Stimulated activated naive CD4-positive, alpha-beta T cell (primary cell): ENCODE data around the gene ZFP36L2.
"Not testable (repeated sequence)": the region's sequence is repeated elsewhere in the genome, so short reads cannot be mapped to it uniquely, and the experiment has no call there.

Experiments
- DNase-seq, 6 experiments: peaks; one replicate each; lab custom pipeline; 2025; lab: John Stamatoyannopoulos, UW

Gene ZFP36L2

DNA sequence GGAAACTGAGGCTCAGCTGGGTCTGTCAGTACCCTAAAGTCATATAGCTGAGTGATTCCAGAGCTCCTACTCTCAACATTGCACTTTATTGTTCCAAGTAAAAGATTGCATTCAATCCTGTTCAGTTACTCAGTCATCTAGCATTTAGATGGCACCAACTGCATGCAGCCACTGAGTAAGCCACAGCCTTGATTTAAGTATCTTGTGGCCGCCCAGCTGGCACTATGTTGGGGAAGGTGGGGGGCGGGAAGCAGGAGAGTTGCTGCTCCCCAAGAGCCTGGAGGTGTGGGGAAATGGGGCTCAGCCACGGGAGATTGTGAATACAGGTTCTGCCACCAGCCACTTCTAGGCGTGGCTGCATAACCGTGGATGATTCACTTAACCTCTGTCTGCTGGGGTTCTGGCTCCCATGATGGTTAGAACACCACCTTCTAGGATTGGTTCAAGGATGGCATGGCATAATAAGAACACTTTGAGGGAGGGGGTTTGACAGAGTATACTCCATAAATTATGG lies 17.1 kb downstream of the ZFP36L2 start:
- DNase-seq: no peak

DNA sequence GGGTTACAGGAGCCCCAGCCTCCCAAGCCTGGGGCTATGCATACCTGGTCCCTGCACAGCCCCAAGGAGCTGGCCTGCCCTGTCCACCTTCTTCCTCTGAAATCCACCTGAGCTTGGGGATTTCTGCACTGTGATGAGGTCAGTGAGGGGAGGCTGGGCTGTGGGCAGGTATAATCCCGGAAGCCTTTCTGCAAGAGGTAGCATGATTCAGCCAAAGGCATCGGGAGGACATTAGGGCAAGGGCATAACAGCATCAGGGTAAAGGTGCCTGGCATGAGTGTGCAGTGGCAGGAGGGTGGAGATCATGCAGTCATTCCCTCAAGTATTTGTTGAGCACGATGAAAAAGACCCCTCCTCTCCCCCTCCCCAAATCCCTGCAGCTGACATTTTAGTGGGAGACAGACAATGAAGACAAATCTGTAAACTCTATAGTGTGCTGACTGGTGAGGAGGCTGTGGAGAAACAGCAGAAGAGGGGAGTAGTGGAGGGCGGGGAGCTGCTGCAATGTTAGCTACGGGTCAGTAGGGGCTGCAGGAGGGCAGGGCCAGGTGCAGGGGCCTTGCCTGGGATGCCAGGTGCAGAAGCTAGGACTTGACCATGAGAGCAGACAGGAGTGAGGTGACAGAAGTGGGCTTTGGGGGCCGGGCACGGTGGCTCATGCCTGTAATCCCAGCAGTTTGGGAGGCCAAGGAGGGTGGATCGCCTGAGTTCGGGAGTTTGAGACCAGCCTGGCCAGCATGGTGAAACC lies 18.7 kb downstream of the ZFP36L2 start:
- no peak for DNase-seq

DNA sequence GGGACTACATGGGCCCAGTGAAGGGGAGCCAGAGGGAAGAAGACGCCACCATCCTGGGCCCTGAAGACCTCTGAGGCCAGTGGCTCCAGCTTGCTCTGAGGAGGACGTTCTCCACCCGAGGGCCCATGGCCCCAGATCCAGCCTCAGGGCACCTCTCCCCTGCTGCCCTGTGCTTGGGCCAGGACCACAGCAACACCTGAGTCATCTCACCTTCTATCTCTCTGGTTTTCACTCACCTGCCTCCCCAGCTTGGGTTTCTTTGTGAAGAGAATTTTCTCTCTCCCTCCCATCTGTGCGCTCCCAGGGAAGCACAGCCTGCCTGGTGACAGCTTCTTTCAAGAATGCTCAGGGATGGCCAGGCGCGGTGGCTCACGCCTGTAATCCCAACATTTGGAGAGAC lies 19.8 kb downstream of the ZFP36L2 start:
- no peak for DNase-seq

DNA sequence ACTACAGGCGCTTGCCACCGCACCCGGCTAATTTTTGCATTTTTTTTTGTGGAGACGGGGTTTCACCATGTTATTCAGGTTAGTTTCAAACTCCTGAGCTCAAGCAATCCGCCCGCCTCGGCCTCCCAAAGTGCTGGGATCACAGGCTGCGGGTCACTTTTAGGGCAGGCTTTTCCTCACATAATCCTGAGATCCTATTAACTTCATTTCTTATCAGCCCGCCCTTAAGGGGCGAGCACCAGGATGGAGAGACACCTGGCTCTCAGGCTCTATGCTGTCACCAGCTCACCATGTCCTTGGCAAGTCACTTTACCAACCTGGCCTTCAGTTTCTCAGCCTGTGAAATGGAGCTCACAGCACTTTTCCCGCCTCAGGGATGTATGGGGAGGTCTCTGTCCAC lies 23.0 kb downstream of the ZFP36L2 start:
- no peak for DNase-seq

DNA sequence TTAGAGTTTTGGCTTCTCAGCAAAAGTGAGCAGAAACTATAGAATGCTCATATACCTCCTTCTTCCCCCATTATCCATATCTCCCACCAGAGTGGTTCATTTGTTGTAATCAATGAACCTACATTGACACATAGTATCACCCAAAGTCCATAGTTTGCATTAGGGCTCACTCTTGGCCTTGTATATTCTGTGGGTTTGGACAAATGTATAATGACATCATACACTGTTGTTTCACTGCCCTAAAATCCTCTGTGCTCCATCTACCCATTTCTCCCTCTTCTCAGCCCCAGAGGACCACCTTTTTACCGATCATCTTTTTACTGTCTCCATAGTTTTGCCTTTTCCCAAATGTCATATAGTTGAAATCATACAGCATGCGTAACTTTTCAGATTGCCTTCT lies 24.1 kb downstream of the ZFP36L2 start:
- DNase-seq: no peak

DNA sequence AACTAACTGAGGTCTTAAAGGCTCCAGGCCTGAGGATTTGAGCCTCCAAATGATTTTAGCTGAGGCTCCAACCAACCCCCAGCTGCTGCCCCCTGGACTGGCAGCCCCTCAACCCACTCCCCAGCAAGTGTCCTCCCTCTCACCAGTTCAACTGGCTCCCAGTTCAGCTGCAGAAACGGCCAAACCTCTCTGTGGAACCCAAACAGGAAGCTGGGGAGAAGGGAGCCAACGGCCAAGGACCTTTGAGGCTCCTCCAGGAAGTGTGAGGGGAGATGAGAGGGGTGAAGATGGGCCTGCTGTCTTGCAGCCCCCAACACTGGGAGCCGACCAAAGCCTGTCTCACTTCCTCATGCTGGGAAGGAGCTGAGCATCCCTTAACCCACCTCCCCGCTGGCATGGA lies 24.9 kb downstream of the ZFP36L2 start:
- DNase-seq: no peak

DNA sequence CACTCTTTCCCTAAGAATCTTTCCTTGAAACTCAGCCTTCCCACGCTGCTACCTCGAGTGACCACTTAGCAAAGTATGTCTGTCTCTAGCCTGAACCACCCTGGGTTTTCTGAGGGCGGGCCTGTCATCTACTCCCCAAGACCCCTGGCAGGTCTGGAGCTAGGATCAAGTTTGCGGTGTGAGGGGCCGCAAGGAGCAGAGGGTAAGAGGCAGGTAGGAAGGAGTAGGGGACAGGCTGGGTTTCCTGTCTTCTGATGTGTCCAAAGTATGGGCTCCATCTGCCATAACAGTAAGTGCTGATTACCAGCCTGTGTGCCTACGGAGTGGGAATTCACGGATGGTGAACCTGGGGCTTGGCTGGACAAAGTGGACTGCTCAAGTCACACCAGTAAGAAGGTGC lies 25.4 kb downstream of the ZFP36L2 start:
- no peak for DNase-seq

DNA sequence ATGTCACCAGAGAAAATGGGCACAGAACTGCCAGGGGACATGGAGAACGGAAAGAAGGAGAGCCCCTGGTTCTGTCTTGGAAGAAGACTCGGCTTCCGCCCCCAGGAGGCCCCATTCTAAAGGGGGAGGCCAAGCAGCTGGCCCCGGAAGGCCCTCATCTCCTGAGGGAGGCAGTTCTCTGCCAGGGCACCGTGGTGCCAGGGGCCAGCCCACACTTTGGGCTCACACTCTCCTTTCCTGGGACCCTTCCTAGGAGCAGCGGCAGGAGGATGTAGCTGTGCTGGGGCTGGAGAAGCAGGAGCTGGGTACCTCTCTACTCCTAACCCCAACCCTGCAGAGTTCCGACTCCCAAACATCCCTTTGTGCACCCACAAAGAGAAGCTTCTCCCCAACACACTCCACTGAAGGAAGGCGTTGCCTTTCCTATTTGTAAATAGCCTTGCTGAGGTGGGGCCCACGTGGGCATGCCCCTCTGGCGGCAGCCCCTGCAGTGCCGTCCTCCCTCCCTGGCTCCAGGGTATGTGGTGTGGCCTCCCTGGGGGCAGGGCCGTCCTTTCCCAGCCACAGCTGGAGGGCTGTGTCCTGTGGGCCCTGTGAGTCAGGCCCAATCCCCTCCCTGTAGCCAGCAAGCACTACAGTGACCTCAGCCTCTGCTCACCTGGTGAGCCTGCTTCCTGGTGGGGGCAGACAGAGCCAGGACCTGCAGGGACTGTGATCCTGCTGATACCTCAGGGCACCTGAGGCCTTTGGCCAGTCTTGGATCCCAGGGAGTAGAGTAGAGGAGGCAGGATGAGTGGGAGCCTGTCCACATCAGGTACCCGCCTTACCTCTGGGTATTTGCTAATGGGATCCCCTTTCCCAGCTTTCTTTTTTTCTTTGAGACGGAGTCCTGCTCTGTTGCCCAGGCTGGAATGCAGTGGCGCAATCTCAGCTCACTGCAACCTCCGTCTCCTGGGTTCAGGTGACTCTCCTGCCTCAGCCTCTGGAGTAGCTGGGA lies 26.6 kb downstream of the ZFP36L2 start:
- DNase-seq: no peak

DNA sequence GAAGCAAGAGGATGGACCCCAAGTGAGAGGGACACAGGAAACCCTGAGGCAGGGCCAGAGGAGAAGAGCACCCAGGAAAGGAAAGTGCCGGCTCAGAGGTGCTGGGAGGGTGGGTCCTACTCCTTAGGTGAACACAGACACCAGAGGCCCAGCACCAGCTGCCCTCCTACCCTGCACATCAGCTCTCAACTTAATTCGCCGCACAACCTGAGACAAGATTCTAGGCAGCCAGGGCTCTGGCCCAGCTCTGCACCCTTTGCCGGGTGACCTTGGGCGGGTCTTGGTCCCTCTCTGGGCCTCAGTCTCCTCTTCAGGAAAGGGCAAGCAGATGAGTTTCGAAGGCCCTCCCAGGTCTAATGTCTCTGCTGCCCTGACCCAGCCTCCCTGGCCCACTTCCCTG lies 28.1 kb downstream of the ZFP36L2 start:
- no peak for DNase-seq

DNA sequence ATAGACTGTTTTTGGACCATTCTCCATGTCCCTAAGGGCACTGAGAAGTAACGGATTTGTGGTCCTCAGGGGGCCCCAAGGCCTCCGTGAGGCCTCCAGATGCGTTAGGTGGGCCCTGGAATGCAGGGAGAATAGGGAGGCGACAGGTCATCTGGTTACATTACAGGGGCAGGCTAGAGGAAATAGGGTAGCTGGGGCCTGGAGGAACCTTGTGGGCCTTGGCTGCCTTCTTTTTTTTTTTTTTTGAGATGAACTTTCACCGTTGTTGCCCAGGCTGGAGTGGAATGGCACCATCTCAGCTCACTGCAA lies 28.9 kb downstream of the ZFP36L2 start:
- DNase-seq: no peak

DNA sequence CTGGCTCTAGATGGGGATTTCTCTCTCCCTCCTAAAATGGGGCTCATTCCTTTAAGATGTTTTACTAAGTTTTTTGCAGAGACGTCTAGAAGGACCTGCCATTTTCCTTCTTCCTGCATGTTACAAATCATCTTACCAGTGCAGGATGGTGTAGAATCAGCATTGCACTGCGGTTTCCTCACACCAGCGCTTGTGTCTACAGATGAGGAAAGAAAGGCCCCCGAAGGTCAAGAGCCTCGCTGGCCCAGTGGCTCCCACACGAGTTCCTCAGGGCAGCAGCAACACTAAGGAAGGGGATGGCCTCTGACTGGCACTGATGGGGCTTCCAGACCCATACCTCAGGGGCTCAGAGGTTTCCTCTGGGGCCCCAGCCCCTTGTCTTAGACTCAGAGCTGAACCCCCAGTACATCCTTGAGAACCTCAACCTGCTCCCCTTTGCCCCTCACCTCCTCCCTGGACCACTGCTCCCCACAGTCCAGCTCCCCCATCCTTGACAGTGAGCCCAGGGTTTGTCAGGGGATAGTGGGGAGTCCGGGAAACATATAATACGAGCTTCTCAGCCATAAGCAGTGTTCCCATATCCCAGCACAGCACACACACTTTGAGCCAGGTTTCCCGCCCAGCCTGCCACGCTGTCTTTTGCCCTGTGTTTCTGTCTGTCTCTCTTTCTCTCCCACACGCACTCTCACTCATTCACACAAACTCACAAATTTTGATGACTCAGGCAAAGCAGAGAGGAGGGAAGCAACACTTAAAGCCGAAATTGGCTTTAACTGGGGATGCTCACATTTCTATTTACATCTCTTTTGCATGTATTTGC lies 29.4 kb downstream of the ZFP36L2 start:
- DNase-seq: no peak

DNA sequence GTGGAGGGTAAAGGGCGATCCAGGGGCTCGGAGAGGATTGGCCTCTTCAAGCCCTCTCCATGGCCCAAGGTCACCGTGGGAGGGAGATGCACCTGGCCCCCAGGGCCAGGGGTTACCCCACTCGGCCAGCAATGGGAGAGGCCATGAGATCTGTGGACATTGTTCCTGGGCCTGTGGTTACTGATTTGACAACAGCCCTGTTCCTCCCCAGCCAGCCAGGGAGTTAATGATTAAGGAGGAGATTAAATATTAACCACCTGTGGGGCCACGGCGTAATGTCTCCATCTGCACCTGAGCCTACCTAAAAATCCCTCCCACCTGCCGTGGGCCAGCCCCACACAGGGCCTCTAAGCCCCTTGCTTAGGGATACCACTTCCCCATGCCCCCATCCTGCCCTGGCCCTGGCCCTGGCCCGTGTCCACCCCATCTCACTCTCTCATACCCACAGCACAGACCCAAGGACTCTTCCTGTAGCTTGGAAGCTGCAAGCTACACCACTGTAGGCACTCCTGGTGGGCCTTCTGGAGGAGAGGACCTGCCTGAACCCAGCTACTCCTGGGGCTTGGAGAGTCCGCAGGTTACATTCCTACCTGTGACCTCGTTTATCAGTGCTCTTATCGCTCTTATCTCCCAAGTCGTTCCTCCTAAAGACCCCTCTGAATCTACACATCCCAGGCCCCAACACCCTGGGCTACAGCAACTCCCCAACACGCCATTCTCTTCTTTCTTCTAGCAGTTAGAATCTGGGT lies 32.1 kb downstream of the ZFP36L2 start:
- no peak for DNase-seq

DNA sequence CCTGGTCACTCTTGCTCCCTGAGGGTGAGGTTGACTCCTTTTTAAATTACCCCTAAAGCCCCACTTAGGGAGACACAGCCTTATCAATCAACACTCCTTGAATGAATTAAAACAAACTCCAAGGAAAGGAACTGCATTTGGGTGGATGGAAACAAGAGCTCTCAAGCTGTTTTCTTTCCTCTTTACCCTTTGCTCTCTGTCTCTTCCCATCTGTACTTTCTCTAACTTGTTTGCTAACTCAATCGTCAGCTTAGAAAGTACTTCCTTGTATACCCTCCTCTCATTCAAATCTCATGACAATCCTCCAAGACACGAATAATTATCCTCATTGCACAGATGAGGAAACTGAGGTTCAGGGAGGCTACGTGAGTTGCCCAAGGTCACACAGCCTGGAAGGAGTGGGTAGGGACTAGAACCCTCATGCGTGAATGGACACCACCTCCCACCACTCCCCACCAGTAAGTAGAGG lies 32.7 kb downstream of the ZFP36L2 start:
- DNase-seq: no peak

DNA sequence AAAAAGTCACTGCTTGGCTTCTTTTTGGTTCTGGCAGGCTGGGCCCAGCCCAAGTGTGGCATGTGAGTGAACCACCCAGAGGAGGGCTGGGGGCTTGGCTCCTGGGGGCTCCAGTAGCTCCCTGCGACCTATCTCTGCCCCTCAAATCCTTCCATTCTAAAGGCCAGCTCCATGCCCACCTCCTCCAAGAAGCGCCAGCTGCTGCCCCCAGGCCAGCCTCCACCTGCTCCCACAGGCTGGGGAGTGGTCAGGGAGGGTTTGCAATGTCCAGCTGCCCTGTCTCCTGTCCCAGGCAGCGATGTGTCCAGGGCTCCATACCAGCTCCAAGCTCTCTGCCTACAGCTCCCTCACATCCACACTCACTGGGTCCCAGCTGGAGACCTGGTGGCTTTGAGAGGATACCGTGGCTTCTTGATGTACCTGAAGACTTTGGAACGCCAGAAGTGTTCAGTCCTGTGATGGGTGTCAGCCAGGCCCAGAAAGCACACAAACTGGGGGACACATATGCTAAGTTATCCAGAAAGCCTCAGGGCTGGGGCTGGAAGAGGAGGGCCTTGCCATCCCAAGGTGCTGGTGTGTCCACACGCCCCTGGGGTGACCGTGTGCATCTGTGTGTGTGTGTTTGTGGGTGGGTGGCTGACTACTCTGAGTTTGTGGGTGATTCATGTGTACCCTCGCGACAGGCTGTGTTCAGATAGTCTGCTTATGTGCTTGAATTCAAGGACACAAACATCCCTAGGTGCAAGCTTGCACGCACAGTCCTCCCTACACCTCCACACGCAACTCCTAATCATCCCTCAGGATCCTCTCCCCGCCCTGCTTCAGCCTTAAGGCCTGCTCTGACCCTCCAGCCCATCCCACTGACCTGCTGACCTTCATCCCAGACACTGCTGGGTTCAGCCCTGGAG lies 33.4 kb downstream of the ZFP36L2 start:
- no peak for DNase-seq

DNA sequence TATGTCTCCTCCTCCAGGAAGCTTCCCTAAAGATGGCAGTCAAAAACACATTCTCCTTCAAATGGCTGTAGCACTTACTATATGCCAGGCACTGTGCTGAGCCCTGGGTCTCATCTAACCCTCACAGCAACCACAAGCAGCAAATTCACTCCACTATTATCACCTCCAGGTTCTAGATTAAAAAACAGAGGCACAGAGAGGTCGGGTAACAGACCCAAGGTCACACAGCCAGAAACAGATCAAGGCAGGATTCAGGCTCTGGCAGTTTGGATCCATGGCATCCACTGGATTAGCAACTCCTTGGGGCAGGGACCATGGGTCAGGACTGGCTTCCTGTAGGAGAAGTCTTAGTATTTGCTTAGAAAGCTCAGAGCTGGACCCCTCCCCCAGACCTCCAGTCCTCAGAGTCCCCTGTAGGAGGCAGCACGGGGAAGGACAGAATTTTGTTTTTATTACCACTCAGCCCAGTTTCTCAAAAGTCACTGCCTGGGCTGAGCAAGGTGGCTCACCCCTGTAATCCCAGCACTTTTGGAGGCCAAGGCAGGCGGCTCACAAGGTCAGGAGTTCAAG lies 34.4 kb downstream of the ZFP36L2 start:
- peak in 2 of 6 experiments; percentile 25 to 26 for DNase-seq

DNA sequence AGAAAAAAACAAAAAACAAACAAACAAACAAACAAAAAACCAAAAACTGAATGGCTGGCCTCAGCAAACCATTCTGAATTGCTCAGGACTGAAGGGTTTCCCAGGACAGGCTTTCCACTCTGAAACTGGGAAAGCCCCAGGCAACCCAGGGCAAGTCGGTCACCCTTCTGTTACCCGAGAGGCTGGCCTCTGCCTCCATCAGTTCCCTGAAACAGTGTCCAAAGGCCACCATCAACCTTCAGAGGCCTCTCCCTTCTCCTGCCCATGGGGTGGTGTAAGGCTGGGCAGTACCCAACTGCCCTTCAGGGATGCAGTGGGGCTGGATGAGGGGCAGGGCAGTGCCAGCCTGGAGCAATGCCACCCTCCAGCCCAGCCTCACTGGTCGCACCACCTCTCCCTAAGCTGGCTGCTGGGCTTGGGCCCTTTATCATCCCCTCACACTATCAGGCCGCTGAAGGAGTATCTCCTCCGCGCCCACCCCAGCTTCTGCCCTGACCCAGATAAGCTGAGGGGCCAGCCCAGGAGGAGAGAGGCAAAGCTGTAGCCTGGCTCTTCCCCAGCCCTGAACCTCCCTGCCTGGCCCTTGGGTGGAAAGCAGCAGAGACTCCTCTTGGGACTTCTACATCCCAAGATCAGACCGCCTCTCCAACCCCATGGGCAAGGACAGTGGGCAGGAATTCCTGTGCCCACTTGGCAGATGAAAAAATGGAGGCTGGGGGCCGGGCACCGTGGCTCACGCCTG lies 35.9 kb downstream of the ZFP36L2 start:
- no peak for DNase-seq

DNA sequence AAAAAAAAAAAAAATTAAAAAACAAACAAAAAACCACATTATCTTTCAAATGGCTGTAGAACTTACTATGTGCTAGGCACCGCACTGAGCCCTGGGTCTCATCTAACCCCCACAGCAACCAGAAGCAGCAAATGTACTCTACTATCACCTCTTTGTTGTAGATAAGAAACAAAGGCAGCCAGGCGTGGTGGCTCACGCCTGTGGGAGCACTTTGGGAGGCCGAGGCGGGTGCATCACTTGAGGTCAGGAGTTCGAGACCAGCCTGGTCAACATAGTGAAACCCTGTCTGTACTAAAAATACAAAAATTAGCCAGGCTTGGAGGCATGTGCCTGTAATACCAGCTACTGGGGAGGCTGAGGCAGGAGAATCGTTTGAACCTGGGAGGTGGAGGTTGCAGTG lies 36.5 kb downstream of the ZFP36L2 start:
- DNase-seq: not testable (repeated sequence)

DNA sequence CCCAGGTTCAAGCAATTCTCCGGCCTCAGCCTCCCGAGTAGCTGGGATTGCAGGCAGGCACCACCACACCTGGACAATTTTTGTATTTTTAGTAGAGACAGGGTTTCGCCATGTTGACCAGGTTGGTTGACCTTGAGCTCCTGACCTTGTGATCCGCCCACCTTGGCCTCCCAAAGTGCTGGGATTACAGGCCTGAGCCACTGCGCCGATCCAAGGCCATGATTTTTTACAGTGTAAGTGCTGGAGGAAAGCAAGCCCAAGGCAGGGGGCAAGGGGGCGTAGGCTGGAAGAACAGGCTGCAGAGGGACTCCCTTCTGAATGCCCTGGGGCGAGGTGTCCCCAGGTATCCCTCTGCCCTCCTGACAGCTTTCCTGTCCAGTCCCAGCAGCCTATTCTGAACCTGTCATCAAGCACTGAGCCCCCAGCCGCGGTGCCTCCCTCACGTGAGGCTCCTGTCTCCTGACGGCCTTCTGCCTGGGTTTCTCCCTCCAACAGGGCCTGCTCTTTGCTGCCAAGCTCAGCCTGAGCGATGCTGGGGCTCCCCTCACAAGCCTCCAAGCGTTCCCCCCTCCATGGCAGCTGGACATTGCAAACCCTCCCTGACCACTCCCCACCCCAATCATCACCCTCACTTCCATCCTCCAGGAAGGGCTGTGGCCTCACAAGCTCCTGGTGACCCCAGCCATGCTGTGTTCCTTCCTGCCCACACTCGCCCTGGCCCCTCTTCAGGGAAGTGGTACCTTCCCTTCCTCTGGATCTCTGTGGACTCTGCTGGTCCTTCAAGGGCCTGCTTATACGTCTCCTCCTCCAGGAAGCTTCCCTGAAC lies 37.6 kb downstream of the ZFP36L2 start:
- DNase-seq: no peak
